Mesothelial cell of epicardium (in vitro differentiated cells): ENCODE measurements around the gene ZXDC. TPM values are rescaled to one million over a fixed set of nuclear protein-coding genes. Genes with fewer than 3 reads are reported as not detected.
A peak's percentile ranks its signal among the peaks of the same experiment; 100 is the strongest.

Experiments
- DNase-seq, 2 experiments: peaks; one replicate each; pipeline ENCODE4 v3.0.0; 2021; ENCODE audit warnings: low spot score in 2 of 2; ENCODE audit not compliant: unreplicated experiment in 2 of 2
- H3K27ac Mint-ChIP-seq: 2 replicates; pipeline ENCODE4 v1.8.0; 2021; ENCODE audit warnings: mixed read lengths
- H3K27me3 Mint-ChIP-seq: 2 replicates; pipeline ENCODE4 v1.8.0; 2021; ENCODE audit warnings: low read depth, mixed read lengths
- H3K36me3 Mint-ChIP-seq: 2 replicates; pipeline ENCODE4 v1.8.0; 2021; ENCODE audit warnings: mixed read lengths
- H3K4me1 Mint-ChIP-seq: 2 replicates; pipeline ENCODE4 v1.8.0; 2021; ENCODE audit warnings: mixed read lengths
- H3K4me3 Mint-ChIP-seq: 2 replicates; pipeline ENCODE4 v1.8.0; 2021; ENCODE audit warnings: mild to moderate bottlenecking, moderate library complexity, mixed read lengths
- H3K9me3 Mint-ChIP-seq: 2 replicates; pipeline ENCODE4 v1.8.0; 2021; ENCODE audit warnings: mixed read lengths
- total RNA-seq: library from RNA; stranded (reverse); gene quantifications from 3 replicates; pipeline ENCODE4 v1.2.1, GENCODE V29; 2021
- TF ChIP-seq, protein P1 (sequence below): fragments of 200-600 bp; sonication (generic); IDR thresholded peaks from one replicate; pipeline ENCODE4 v1.5.0; 2021; ENCODE audit warnings: antibody characterized with exemption; ENCODE audit not compliant: unreplicated experiment

ZXDC gene
- 33.3 to 34.2 TPM (median 33.7 TPM) in 3 replicates for total RNA-seq

- Mint-ChIP-seq H3K27ac (peak within 1 kb of the TSS; percentile 95), H3K9me3 (no peaks in the 10 kb centered on the region)
- TF ChIP-seq, protein P1, sequence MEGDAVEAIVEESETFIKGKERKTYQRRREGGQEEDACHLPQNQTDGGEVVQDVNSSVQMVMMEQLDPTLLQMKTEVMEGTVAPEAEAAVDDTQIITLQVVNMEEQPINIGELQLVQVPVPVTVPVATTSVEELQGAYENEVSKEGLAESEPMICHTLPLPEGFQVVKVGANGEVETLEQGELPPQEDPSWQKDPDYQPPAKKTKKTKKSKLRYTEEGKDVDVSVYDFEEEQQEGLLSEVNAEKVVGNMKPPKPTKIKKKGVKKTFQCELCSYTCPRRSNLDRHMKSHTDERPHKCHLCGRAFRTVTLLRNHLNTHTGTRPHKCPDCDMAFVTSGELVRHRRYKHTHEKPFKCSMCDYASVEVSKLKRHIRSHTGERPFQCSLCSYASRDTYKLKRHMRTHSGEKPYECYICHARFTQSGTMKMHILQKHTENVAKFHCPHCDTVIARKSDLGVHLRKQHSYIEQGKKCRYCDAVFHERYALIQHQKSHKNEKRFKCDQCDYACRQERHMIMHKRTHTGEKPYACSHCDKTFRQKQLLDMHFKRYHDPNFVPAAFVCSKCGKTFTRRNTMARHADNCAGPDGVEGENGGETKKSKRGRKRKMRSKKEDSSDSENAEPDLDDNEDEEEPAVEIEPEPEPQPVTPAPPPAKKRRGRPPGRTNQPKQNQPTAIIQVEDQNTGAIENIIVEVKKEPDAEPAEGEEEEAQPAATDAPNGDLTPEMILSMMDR = no peak
These were observed at the start of gene ZXDC for GRCh38 chr3:126475413-126476114. Gene ZXDC (minus strand): TSS chr3:126475891. CDS start chr3:126475865, 26 bp downstream.

GRCh38 chr3:126525091-126525852, 49.6 kb upstream of the ZXDC start:
- TF ChIP-seq, protein P1 = no peak
- Mint-ChIP-seq H3K27me3 (peaks cover 58% of the 10 kb centered on the region), H3K36me3 (no peaks in the 10 kb centered on the region), H3K4me1 (peaks cover 3% of the 10 kb centered on the region), H3K4me3 (no peak overlapping the region), H3K9me3 (no peaks in the 10 kb centered on the region), H3K27ac (no peak overlapping the region)
- no peak for DNase-seq

More at GRCh38 chr3:126475413-126476114, at the start of gene ZXDC:
- Mint-ChIP-seq H3K4me3 (peak within 1 kb of the TSS; percentile 91), H3K27me3 (no peaks in the 10 kb centered on the region), H3K4me1 (peaks cover 37% of the 10 kb centered on the region), H3K36me3 (peaks cover 5% of the 10 kb centered on the region)
- peak; percentile 93 to 95 for DNase-seq

DNA sequence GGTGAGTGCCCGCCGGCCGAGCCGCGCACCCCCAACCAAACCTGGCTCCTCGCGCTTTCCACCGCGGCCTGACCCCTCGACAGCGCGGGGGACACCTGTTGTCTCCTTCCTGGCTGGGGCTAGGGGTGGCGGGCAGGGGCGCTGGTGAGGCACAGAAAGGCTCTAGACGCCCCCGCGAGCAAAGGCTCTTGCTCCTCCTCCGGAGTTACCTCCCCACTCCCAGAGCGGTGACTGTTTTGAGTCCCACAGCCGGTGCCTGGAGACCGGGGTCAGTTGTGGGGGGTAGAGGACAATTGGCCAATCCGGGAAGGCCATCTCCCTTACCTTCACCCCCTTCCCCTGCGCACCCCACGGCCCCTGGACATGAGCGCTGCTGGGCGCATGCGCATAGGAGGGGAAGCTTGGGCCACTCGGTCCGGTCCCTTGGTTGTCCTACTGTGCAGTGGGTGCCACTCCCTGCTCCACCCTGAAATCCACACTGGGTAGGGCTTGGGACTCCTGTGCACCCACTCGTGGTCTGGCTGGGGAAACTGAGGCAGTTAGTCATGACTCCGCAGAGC, 48.8 kb upstream of the ZXDC start:
- H3K9me3 Mint-ChIP-seq = no peaks in the 10 kb centered on the region
- peak overlapping the region; percentile 49 for H3K4me3 Mint-ChIP-seq
- TF ChIP-seq, protein P1 = no peak
- DNase-seq = no peak
- no peaks in the 10 kb centered on the region for H3K36me3 Mint-ChIP-seq
- H3K4me1 Mint-ChIP-seq = peaks cover 3% of the 10 kb centered on the region
- H3K27me3 Mint-ChIP-seq = peaks cover 66% of the 10 kb centered on the region
- H3K27ac Mint-ChIP-seq = no peak overlapping the region

DNA sequence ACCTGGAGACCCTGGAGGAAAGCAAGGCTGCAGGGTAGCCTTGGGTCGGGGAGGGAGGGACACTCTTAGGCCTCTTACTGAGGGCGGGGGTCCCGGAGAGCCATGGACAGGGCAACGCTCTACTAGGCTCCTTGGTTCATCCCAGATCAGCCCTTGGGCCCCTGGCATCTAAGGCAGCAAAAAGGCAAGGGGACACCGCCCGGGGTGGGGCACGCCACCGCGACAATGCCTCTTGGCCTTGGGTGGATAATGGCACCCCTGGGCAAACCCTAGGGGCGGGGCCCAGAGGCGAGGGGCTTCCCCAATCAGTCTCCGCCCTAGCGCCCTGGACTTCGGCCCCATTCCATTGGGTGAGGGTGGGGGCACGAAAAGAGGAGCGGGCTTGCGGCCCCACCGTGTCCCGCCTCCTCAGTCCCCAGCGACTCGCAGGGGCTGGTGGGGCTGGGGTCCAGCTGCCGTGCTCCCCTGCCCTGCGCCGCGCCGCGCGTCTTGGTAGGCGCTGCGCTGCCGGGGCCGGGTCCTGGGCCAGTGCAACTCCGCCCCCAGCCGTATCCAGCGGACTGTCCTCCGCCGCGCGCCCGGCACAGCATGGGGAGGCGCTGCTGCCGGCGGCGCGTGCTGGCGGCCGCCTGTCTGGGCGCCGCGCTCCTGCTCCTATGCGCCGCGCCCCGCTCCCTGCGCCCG, 48.2 kb upstream of the ZXDC start, which contains the start of gene CHST13:
TSS of gene CHST13 (plus strand) at position 411 of the 684 bp plus-strand sequence. CDS start at position 589, 178 bp downstream.
- DNase-seq = peak in 1 of 2 experiments; percentile 56

GRCh38 chr3:126522363-126522788, 46.7 kb upstream of the ZXDC start:
- Mint-ChIP-seq H3K36me3 (no peaks in the 10 kb centered on the region), H3K4me3 (no peak overlapping the region), H3K4me1 (no peaks in the 10 kb centered on the region), H3K27ac (no peak overlapping the region), H3K9me3 (no peaks in the 10 kb centered on the region), H3K27me3 (peaks cover 71% of the 10 kb centered on the region)
- peak in 1 of 2 experiments; percentile 79 for DNase-seq
- TF ChIP-seq, protein P1 = peak; percentile 100

More for the DNA sequence above, 48.2 kb upstream of the ZXDC start, which contains the start of gene CHST13:
- Mint-ChIP-seq H3K27me3 (peaks cover 71% of the 10 kb centered on the region), H3K27ac (no peak within 1 kb of the TSS), H3K4me1 (no peaks in the 10 kb centered on the region), H3K9me3 (no peaks in the 10 kb centered on the region), H3K36me3 (no peaks in the 10 kb centered on the region), H3K4me3 (peak within 1 kb of the TSS; percentile 49)
- TF ChIP-seq, protein P1 = no peak
